ENCODE results near the gene TRMT5. TPM values are rescaled to one million over a fixed set of nuclear protein-coding genes. Genes with fewer than 3 reads are reported as not detected.

Gene TRMT5
- polyA plus RNA-seq, 1 of the 3 experiments (the other 2 are of a cell fraction) = 4.0 TPM

DNA sequence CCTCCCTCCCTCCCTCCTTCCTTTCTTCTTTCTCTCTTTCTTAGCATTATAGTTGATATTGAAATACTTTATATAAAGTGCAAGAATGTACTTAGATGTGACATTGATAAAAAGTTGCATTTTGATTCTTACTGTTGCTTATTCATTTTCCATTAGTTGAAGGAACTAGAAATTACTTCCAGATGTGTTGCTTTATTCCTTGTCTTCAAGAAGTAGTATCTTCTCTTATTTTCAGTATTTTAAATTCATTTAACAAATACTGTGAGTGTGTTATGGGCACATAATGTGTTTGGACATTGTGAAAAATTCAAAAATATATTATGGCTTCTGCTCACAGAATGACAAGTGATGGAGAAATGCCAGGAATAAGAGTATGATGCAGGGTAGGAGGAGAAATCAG is 45.6 kb downstream of the TRMT5 start:
- ChIA-PET POLR2A (no interaction called here), CTCF (no interaction called here)
- DNase-seq = no peak
- Histone ChIP-seq H3F3A (replicated peaks; ENCODE audit: insufficient read depth) (no peaks in the 10 kb centered on the region), H3K27ac (ENCODE audit: low read depth in 2 of 2, low read length in 1 of 2) (no peak overlapping the region; a peak in 1 of 4 replicates), H3K4me2 (no peak overlapping the region), H4K20me1 (ENCODE audit: insufficient read depth) (no peaks in the 10 kb centered on the region), H3K27me3 (ENCODE audit: insufficient read depth) (no peaks in the 10 kb centered on the region), H3K9ac (no peak overlapping the region), H3K36me3 (replicated peaks in 1 of 2; ENCODE audit: control insufficient read depth in 1 of 2, insufficient read depth in 2 of 2, low read length in 1 of 2) (no peaks in the 10 kb centered on the region), H3K79me2 (ENCODE audit: insufficient read depth) (peaks cover 20% of the 10 kb centered on the region), H2AFZ (ENCODE audit: low read depth) (no peak overlapping the region), H3K4me1 (ENCODE audit: control insufficient read depth in 1 of 2, insufficient read depth in 2 of 2, low read depth in 1 of 2, low read length in 1 of 2) (peaks cover 0 to 3% of the 10 kb centered on the region in 2 experiments; a peak in 2 of 4 replicates), H3K9me2 (peaks cover 2% of the 10 kb centered on the region; the same call in 1 of the 2 replicates), H3K9me3 (0 out of 2 replicates have a peak, but pooled peaks cover 5% of the 10 kb centered on the region), H3K4me3 (ENCODE audit: low read depth in 2 of 2, low read length in 1 of 2) (no peak overlapping the region)
- TF ChIP-seq, protein P1, sequence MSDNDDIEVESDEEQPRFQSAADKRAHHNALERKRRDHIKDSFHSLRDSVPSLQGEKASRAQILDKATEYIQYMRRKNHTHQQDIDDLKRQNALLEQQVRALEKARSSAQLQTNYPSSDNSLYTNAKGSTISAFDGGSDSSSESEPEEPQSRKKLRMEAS (IDR thresholded peaks at IDR 0.05; ENCODE audit: low read depth) = no peak
- TF ChIP-seq SIN3A (IDR thresholded peaks at IDR 0.05; ENCODE audit: borderline replicate concordance, low read depth, low read length) (no peak), TCF12 (IDR thresholded peaks at IDR 0.05) (peak; percentile 71)

DNA sequence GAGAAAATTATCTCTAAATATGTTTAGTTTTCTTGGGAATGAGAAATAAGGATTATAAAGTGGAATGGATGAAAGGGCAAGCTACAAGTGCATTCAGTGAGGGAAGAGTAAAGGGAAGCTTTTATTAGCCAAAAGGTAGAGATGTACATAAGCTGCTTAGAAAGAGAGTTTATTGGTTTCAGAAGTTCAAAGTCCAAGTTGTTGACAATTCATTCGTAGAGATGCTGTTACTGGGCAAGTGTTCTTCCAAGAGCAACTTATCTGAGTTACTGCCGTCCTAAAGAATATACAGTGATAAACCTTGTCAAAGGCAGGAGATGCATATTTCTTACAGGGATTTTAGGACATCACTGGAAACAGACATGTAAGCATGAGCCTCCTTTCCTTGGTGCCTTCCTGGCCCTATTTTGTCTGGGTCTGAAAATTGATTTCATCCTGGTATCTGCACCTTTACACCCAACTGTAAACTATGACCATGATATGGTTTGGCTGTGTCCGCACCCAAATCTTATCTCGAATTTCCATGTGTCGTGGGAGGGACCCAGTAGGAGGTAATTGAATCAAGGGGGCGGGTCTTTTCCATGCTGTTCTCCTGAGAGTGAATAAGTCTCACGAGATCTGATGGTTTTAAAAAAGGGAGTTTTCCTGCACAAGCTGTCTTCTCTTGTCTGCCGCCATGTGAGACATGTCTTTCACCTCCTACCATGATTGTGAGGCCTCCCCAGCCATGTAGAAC is 46.8 kb downstream of the TRMT5 start:
- Histone ChIP-seq H3K9me3 (0 out of 2 replicates have a peak, but pooled peaks cover 5% of the 10 kb centered on the region), H2AFZ (ENCODE audit: low read depth) (no peak overlapping the region), H3K4me1 (ENCODE audit: control insufficient read depth in 1 of 2, insufficient read depth in 2 of 2, low read depth in 1 of 2, low read length in 1 of 2) (peaks cover 0 to 3% of the 10 kb centered on the region in 2 experiments; a peak in 2 of 4 replicates), H3F3A (replicated peaks; ENCODE audit: insufficient read depth) (no peaks in the 10 kb centered on the region), H3K36me3 (replicated peaks in 1 of 2; ENCODE audit: control insufficient read depth in 1 of 2, insufficient read depth in 2 of 2, low read length in 1 of 2) (no peaks in the 10 kb centered on the region), H4K20me1 (ENCODE audit: insufficient read depth) (no peaks in the 10 kb centered on the region), H3K9ac (no peak overlapping the region), H3K4me3 (ENCODE audit: low read depth in 2 of 2, low read length in 1 of 2) (no peak overlapping the region), H3K79me2 (ENCODE audit: insufficient read depth) (peaks cover 11% of the 10 kb centered on the region), H3K27me3 (ENCODE audit: insufficient read depth) (no peaks in the 10 kb centered on the region), H3K4me2 (no peak overlapping the region), H3K27ac (ENCODE audit: low read depth in 2 of 2, low read length in 1 of 2) (no peak overlapping the region), H3K9me2 (peaks cover 2% of the 10 kb centered on the region; the same call in 1 of the 2 replicates)
- 95% methylated on average over 8 of the region's 8 CpGs for WGBS (ENCODE audit: low lambda C conversion rate)
- CTCF ChIA-PET = no interaction called here
- POLR2A ChIA-PET = no interaction called here
- no peak for TF ChIP-seq RFX5 (IDR thresholded peaks at IDR 0.05; ENCODE audit: low read length)
- no peak for DNase-seq

GRCh38 chr14:60931218-60931617 is 49.7 kb downstream of the TRMT5 start:
- peaks cover 0 to 3% of the 10 kb centered on the region in 2 experiments; a peak in 2 of 4 replicates for H3K4me1 ChIP-seq (ENCODE audit: control insufficient read depth in 1 of 2, insufficient read depth in 2 of 2, low read depth in 1 of 2, low read length in 1 of 2)
- ChIA-PET CTCF (no interaction called here), POLR2A (no interaction called here)
- H3K4me3 ChIP-seq (ENCODE audit: low read depth in 2 of 2, low read length in 1 of 2) = no peak overlapping the region
- no peaks in the 10 kb centered on the region for H3K27me3 ChIP-seq (ENCODE audit: insufficient read depth)
- H3K79me2 ChIP-seq (ENCODE audit: insufficient read depth) = peaks cover 4% of the 10 kb centered on the region; the same call in 1 of the 2 replicates
- H2AFZ ChIP-seq (ENCODE audit: low read depth) = no peak overlapping the region
- H4K20me1 ChIP-seq (ENCODE audit: insufficient read depth) = no peaks in the 10 kb centered on the region
- H3K9me3 ChIP-seq = 0 out of 2 replicates have a peak, but pooled peaks cover 5% of the 10 kb centered on the region
- H3K36me3 ChIP-seq (replicated peaks in 1 of 2; ENCODE audit: control insufficient read depth in 1 of 2, insufficient read depth in 2 of 2, low read length in 1 of 2) = no peaks in the 10 kb centered on the region
- 100% methylated on average over 1 of the region's 1 CpG for WGBS (ENCODE audit: low lambda C conversion rate)
- H3K9ac ChIP-seq = no peak overlapping the region
- H3K4me2 ChIP-seq = no peak overlapping the region
- TF ChIP-seq TAF1 (IDR thresholded peaks at IDR 0.05; ENCODE audit: borderline replicate concordance, low read depth, low read length) = no peak
- TF ChIP-seq TCF12 (IDR thresholded peaks at IDR 0.05) = peak; percentile 25; the same call in 1 of the 2 replicates
- no peak for TF ChIP-seq ZBTB33 (IDR thresholded peaks at IDR 0.05; ENCODE audit: borderline replicate concordance, low read depth)
- no peak for TF ChIP-seq RCOR1 (IDR thresholded peaks at IDR 0.05; ENCODE audit: low read length)
- no peak for TF ChIP-seq CTCF (IDR thresholded peaks at IDR 0.05)
- 0 out of 2 replicates have a peak, but pooled peaks have one; percentile 7 for TF ChIP-seq FOSL2 (IDR thresholded peaks at IDR 0.05; ENCODE audit: borderline replicate concordance, low read depth)
- no peak for DNase-seq
- no peaks in the 10 kb centered on the region for H3F3A ChIP-seq (replicated peaks; ENCODE audit: insufficient read depth)
- H3K27ac ChIP-seq (ENCODE audit: low read depth in 2 of 2, low read length in 1 of 2) = no peak overlapping the region
- peaks cover 2% of the 10 kb centered on the region; the same call in 1 of the 2 replicates for H3K9me2 ChIP-seq

All from SK-N-SH (cell line).